Chondrocyte (in vitro differentiated cells): ENCODE results near the gene CTNNA2. TPM values are rescaled to one million over a fixed set of nuclear protein-coding genes. Genes with fewer than 3 reads are reported as not detected.

Experiments
- DNase-seq: peaks from one replicate; pipeline ENCODE4 v3.0.0; 2021; ENCODE audit warnings: mixed read lengths, low spot score
- H3K27ac Mint-ChIP-seq: one replicate; pipeline ENCODE4 v1.8.0; 2021; ENCODE audit warnings: mild to moderate bottlenecking, moderate library complexity, mixed read lengths; ENCODE audit not compliant: unreplicated experiment
- H3K27me3 Mint-ChIP-seq: 2 replicates; pipeline ENCODE4 v1.8.0; 2021; ENCODE audit warnings: low read depth, mixed read lengths
- H3K36me3 Mint-ChIP-seq: 2 replicates; pipeline ENCODE4 v1.8.0; 2021; ENCODE audit warnings: low read depth, mixed read lengths
- H3K4me1 Mint-ChIP-seq: 2 replicates; pipeline ENCODE4 v1.8.0; 2021; ENCODE audit warnings: low read depth, mild to moderate bottlenecking, mixed read lengths
- H3K4me3 Mint-ChIP-seq: one replicate; pipeline ENCODE4 v1.8.0; 2021; ENCODE audit warnings: mild to moderate bottlenecking, moderate library complexity, mixed read lengths; ENCODE audit not compliant: unreplicated experiment
- H3K9me3 Mint-ChIP-seq: 2 replicates; pipeline ENCODE4 v1.8.0; 2021; ENCODE audit warnings: low read depth, mixed read lengths
- CTCF ChIP-seq: fragments of 200-600 bp; sonication (generic); IDR thresholded peaks from 2 replicates; pipeline ENCODE4 v1.5.0; 2021; ENCODE audit warnings: antibody characterized with exemption, mild to moderate bottlenecking, moderate library complexity
- total RNA-seq: library from RNA; stranded (reverse); gene quantifications from 3 replicates; pipeline ENCODE4 v1.2.1, GENCODE V29; 2021

The CTNNA2 gene
- total RNA-seq, 1 donor from 2014 or later: not detected

GRCh38 chr2:79994965-79995364, 482.1 kb downstream of the CTNNA2 start:
- Mint-ChIP-seq H3K27ac (no peak overlapping the region), H3K4me1 (no peaks in the 10 kb centered on the region), H3K36me3 (no peaks in the 10 kb centered on the region), H3K4me3 (no peak overlapping the region), H3K27me3 (peaks cover 2% of the 10 kb centered on the region), H3K9me3 (peaks cover 2% of the 10 kb centered on the region)
- TF ChIP-seq CTCF: no peak
- no peak for DNase-seq

DNA sequence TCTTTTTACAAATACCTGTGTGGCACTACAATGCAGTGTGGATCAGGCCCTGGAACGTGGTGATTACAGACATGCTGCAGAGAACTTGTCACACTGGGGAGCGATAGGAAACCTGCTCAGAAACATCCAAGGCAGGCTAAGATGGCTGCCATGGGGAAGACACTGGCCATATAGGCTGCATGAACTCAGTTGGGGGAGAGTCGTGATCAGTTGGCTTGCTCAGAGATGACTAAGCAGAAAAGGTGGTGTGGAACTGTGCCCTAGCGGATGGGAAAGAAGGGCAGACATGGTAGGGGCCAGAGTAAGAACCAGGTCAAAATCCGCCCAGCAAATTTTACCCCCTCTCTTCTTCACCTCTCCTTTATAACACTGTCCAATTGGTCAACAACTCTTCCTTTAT, 483.9 kb downstream of the CTNNA2 start:
- H3K4me3 Mint-ChIP-seq: no peak overlapping the region
- no peak overlapping the region for H3K27ac Mint-ChIP-seq
- no peak for TF ChIP-seq CTCF
- no peak for DNase-seq
- H3K36me3 Mint-ChIP-seq: no peaks in the 10 kb centered on the region
- peaks cover 2% of the 10 kb centered on the region for H3K9me3 Mint-ChIP-seq
- H3K27me3 Mint-ChIP-seq: peaks cover 2% of the 10 kb centered on the region
- H3K4me1 Mint-ChIP-seq: peaks cover 7% of the 10 kb centered on the region

GRCh38 chr2:80001701-80002101, 488.9 kb downstream of the CTNNA2 start:
- TF ChIP-seq CTCF: no peak
- Mint-ChIP-seq H3K4me1 (peaks cover 16% of the 10 kb centered on the region), H3K9me3 (no peaks in the 10 kb centered on the region), H3K27me3 (no peaks in the 10 kb centered on the region), H3K27ac (peak overlapping the region; percentile 42), H3K4me3 (no peak overlapping the region), H3K36me3 (no peaks in the 10 kb centered on the region)
- DNase-seq: no peak

GRCh38 chr2:80002112-80002511, 489.3 kb downstream of the CTNNA2 start:
- Mint-ChIP-seq H3K27ac (peak overlapping the region; percentile 42), H3K4me1 (peaks cover 16% of the 10 kb centered on the region), H3K4me3 (no peak overlapping the region), H3K27me3 (no peaks in the 10 kb centered on the region), H3K36me3 (no peaks in the 10 kb centered on the region), H3K9me3 (no peaks in the 10 kb centered on the region)
- no peak for DNase-seq
- no peak for TF ChIP-seq CTCF

DNA sequence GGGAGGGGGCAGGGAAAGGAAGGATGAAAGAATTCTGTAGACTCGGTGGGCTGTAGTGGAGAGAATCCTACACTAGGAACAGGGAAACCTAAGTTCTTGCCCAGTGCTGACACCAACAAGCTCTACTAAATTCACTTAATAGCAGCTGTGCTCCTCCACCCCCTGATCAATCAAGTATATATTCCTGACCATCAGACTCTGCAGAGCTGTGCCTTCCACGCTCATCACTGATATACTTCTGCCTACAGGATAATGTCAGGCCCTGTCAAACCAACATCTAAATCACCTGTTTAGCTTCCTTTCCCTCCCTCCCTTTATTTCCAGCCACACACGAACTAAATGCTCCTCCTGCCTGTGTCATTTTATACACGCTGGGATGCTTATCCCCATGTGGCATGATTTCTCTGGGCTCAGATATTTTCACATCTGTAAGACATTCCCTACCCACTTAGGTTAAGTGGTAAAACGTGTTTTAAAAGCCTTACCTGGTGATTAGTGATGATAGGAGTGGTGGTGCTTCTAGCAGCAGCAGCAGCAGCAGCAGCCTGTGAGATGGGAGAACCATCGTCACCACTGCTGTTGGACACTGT, 489.8 kb downstream of the CTNNA2 start:
- no peak for DNase-seq
- Mint-ChIP-seq H3K36me3 (no peaks in the 10 kb centered on the region), H3K4me3 (no peak overlapping the region), H3K4me1 (peaks cover 16% of the 10 kb centered on the region), H3K27me3 (no peaks in the 10 kb centered on the region), H3K9me3 (no peaks in the 10 kb centered on the region), H3K27ac (no peak overlapping the region)
- no peak for TF ChIP-seq CTCF
